Measurements from ENCODE around the gene OR10H3. TPM values are rescaled to one million over a fixed set of nuclear protein-coding genes. Genes with fewer than 3 reads are reported as not detected.

The OR10H3 gene
- total RNA-seq, 1 experiment from 2014 or later, result not detected

DNA sequence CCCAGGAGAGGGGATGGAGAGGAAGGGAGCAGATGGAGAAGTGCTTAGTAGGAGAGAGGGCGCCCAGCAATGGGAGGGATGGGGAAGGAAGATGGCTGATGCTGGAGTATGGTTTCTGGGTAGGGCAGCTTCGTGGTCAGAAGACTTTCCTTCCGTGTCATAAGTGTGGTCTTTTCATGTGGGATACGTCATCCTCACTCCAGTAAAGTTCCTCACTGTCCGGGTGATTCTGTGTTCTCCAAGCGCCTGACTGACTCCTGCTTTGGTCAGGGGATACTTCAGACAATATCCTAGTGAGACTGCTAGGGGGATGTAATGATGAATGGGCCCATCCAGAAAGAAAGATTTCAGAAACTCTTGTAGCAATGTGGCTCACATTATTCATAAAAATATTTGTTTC is 3.9 kb upstream of the OR10H3 start:
- H3K36me3 ChIP-seq (ENCODE audit: control insufficient read depth in 1 of 2, insufficient read depth in 2 of 2, low read length in 2 of 2), result no peaks in the 10 kb centered on the region
- no peak for TF ChIP-seq ATF3 (IDR thresholded peaks at IDR 0.05)
- TF ChIP-seq SRF (IDR thresholded peaks at IDR 0.05; ENCODE audit: low read depth), result no peak
- no peak for TF ChIP-seq CBX3 (IDR thresholded peaks at IDR 0.05; ENCODE audit: low read depth)
- no peak for TF ChIP-seq CEBPB (IDR thresholded peaks at IDR 0.05; ENCODE audit: low read depth)
- TF ChIP-seq EZH2phosphoT487 (IDR thresholded peaks at IDR 0.05; ENCODE audit: borderline replicate concordance), result no peak
- TF ChIP-seq RAD21 (IDR thresholded peaks at IDR 0.05; ENCODE audit: low read depth), result no peak
- H3K4me3 ChIP-seq (replicated peaks in 1 of 2; ENCODE audit: low read depth in 1 of 2, low read length in 2 of 2), result no peak overlapping the region
- H3K9ac ChIP-seq (ENCODE audit: low read length), result no peak overlapping the region
- DNase-seq (ENCODE audit: low read depth, low spot score), result no peak
- no peaks in the 10 kb centered on the region for H3K27me3 ChIP-seq (ENCODE audit: insufficient read depth, low read length)
- no peaks in the 10 kb centered on the region for H3K4me1 ChIP-seq (ENCODE audit: control insufficient read depth in 1 of 2, insufficient read depth in 2 of 2, low read length in 2 of 2)
- intact Hi-C loops (cut with micrococcal nuclease), result no loop called here
- no peak overlapping the region for H3K4me2 ChIP-seq (ENCODE audit: low read length)
- H2AFZ ChIP-seq (ENCODE audit: low read depth, low read length, poor library complexity, severe bottlenecking), result no peak overlapping the region
- CTCF ChIA-PET, result no interaction called here
- no peak for ATAC-seq
- RAD21 ChIA-PET (ENCODE audit: low non-redundant PET in 1 of 2, low total read pairs in 2 of 2, uncharacterized antibody in 2 of 2, unreplicated experiment in 2 of 2), result no interaction called here
- POLR2A ChIA-PET, result no interaction called here
- no TSS peak for BruUV-seq (replicated peaks)
- no peak overlapping the region for H3K27ac ChIP-seq (ENCODE audit: low read depth, low read length)
- no peaks in the 10 kb centered on the region for H3K9me3 ChIP-seq (ENCODE audit: control insufficient read depth in 1 of 2, insufficient read depth in 1 of 2, low read depth in 1 of 2, low read length in 2 of 2)
- no peaks in the 10 kb centered on the region for H3K79me2 ChIP-seq (ENCODE audit: insufficient read depth, low read length)
- H4K20me1 ChIP-seq (ENCODE audit: insufficient read depth), result no peaks in the 10 kb centered on the region; the same call in 1 of the 2 replicates
- no peaks in the 10 kb centered on the region; the same call in 1 of the 2 replicates for H3K9me2 ChIP-seq (ENCODE audit: insufficient read depth)

DNA sequence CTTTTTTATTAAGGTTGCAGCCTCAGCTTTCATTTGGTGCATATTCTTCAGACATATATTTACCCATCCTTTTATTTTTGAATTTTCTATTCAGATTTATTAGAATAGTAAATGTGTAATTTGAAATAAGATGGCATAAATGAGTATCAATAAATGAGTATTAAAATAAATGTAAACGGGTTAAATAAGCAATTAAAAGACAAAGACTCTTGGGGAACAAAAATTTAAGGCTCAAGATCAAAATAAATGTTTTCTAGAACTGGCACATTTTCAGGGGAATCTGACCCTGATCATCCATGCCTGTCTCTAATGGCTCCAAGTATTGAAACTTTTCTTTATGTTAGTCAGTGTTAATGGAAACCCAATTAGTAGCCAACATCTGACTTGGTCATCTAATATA is 3.0 kb downstream of the OR10H3 start:
- Histone ChIP-seq H3K27me3 (ENCODE audit: insufficient read depth, low read length) (no peaks in the 10 kb centered on the region), H3K9me2 (ENCODE audit: insufficient read depth) (no peaks in the 10 kb centered on the region; the same call in 1 of the 2 replicates), H3K4me1 (ENCODE audit: control insufficient read depth in 1 of 2, insufficient read depth in 2 of 2, low read length in 2 of 2) (no peaks in the 10 kb centered on the region), H2AFZ (ENCODE audit: low read depth, low read length, poor library complexity, severe bottlenecking) (no peak overlapping the region), H4K20me1 (ENCODE audit: insufficient read depth) (no peaks in the 10 kb centered on the region; the same call in 1 of the 2 replicates), H3K4me3 (replicated peaks in 1 of 2; ENCODE audit: low read depth in 1 of 2, low read length in 2 of 2) (no peak overlapping the region), H3K4me2 (ENCODE audit: low read length) (no peak overlapping the region), H3K9me3 (ENCODE audit: control insufficient read depth in 1 of 2, insufficient read depth in 1 of 2, low read depth in 1 of 2, low read length in 2 of 2) (peaks cover 14 to 28% of the 10 kb centered on the region in 2 experiments; a peak in 2 of 4 replicates), H3K36me3 (ENCODE audit: control insufficient read depth in 1 of 2, insufficient read depth in 2 of 2, low read length in 2 of 2) (no peaks in the 10 kb centered on the region), H3K79me2 (ENCODE audit: insufficient read depth, low read length) (no peaks in the 10 kb centered on the region), H3K27ac (ENCODE audit: low read depth, low read length) (no peak overlapping the region), H3K9ac (ENCODE audit: low read length) (no peak overlapping the region)
- no peak for DNase-seq (ENCODE audit: low read depth, low spot score)
- ATAC-seq, result no peak
- POLR2A ChIA-PET, result no interaction called here
- CTCF ChIA-PET, result no interaction called here
- no TSS peak for BruUV-seq (replicated peaks)
- TF ChIP-seq ELF1 (IDR thresholded peaks at IDR 0.05; ENCODE audit: borderline replicate concordance, low read depth) (no peak), SIN3A (IDR thresholded peaks at IDR 0.05; ENCODE audit: low read depth) (no peak), JUND (IDR thresholded peaks at IDR 0.05) (no peak), EZH2phosphoT487 (IDR thresholded peaks at IDR 0.05; ENCODE audit: borderline replicate concordance) (no peak), EZH2 (IDR thresholded peaks at IDR 0.05) (no peak), TCF7L2 (IDR thresholded peaks at IDR 0.05; ENCODE audit: borderline replicate concordance, extremely low read depth, insufficient read depth, insufficient read length) (no peak), YY1 (IDR thresholded peaks at IDR 0.05; ENCODE audit: extremely low read depth, insufficient replicate concordance, low read depth, low read length) (no peak), SP1 (IDR thresholded peaks at IDR 0.05; ENCODE audit: low read depth) (no peak), EGR1 (IDR thresholded peaks at IDR 0.05; ENCODE audit: low read depth) (no peak), POLR2A (IDR thresholded peaks at IDR 0.05; ENCODE audit: borderline replicate concordance, extremely low read depth, insufficient read depth, insufficient read length) (no peak), ZFX (IDR thresholded peaks at IDR 0.05) (no peak), ZNF274 (IDR thresholded peaks at IDR 0.05; ENCODE audit: low read depth, low read length) (no peak), ATF3 (IDR thresholded peaks at IDR 0.05) (no peak), CTCF (IDR thresholded peaks at IDR 0.05 in 2 of 3, conservative IDR thresholded peaks at IDR 0.05 in 1 of 3; ENCODE audit: borderline replicate concordance in 1 of 3, insufficient read depth in 1 of 3, low read depth in 2 of 3, low read length in 2 of 3) (no peak), SRF (IDR thresholded peaks at IDR 0.05; ENCODE audit: low read depth) (no peak)
- TF ChIP-seq, protein P1, sequence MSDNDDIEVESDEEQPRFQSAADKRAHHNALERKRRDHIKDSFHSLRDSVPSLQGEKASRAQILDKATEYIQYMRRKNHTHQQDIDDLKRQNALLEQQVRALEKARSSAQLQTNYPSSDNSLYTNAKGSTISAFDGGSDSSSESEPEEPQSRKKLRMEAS (IDR thresholded peaks at IDR 0.05), result no peak
- RAD21 ChIA-PET (ENCODE audit: low non-redundant PET in 1 of 2, low total read pairs in 2 of 2, uncharacterized antibody in 2 of 2, unreplicated experiment in 2 of 2), result no interaction called here
- intact Hi-C loops (cut with micrococcal nuclease), result no loop called here
